DMS153 (cell line): ENCODE results near the gene RELA.
"Not testable (repeated sequence)": the region's sequence is repeated elsewhere in the genome, so short reads cannot be mapped to it uniquely, and the experiment has no call there.

Experiments used
- DNase-seq: peaks from one replicate; lab custom pipeline; 2025; lab: John Stamatoyannopoulos, UW

Gene RELA

DNA sequence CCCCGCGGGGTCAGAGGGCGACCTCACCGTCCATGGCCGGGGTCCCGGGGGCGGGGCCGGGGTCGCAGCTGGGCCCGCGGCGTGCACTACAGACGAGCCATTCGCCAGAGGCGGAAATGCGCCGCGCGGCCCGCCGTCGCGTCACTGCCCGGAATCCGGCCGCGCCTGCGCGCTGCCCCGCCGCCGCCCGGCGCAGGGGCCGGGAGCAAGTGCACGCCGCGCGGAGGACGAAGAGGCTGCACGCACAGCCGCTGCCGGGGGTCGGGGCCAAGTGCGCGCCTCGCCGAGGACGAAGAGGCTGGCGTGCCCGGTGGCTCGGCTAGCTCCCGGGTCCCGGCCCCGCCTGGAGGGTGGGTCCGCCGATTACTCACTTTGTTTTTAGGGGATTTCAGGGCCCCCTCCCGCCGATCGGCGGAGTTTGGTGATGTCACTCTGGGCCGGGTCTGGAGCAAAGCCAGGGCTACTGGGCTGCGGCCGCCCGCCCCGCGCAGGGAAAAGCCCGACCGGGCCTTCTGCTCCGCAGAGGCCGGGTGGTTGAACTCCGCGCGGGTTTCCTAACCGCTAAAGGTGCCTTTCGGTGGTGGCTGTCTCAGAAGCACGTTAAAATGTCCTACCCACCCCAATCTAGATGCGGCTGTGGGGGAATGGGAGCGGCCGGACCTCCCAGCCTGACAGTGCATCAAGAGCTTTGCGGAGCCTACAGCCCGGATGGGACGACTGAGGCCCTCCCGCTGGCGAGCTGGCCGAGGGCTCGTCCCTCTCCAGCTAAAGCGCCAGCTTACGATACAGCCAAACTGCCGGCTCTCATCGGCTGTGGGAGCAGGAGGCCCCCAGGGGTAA, at the start of gene RELA:
TSS of gene RELA (minus strand) at position 118 of the 840 bp plus-strand sequence. CDS start at position 34, 84 bp downstream.
- peak; percentile 62 for DNase-seq

- peak; percentile 96 for DNase-seq
These were observed 49.3 kb upstream of the RELA start, which contains the start of gene KAT5 for GRCh38 chr11:65711785-65712632. TSS of gene KAT5 (plus strand) at chr11:65712252. CDS start at chr11:65712268, 16 bp downstream.

GRCh38 chr11:65710421-65710820, 47.7 kb upstream of the RELA start:
- no peak for DNase-seq

GRCh38 chr11:65709661-65710060, 46.9 kb upstream of the RELA start:
- DNase-seq, result no peak

- DNase-seq, result no peak
These were observed 45.7 kb upstream of the RELA start for GRCh38 chr11:65708451-65708850.

DNA sequence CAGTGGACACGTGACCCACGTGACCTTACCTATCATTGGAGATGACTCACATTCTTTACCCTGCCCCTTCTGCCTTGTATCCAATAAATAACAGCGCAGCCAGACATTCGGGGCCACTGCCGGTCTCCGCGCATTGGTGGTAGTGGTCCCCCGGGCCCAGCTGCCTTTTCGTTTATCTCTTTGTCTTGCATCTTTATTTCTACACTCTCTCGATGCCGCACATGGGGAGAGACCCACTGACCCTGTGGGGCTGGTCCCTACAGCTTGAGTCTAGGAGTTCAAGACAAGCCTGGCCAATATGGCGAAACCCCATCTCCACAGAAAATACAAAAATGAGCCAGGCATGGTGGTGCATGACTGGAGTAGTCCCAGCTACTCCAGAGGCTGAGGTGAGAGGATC, 44.3 kb upstream of the RELA start:
- not testable (repeated sequence) for DNase-seq

DNA sequence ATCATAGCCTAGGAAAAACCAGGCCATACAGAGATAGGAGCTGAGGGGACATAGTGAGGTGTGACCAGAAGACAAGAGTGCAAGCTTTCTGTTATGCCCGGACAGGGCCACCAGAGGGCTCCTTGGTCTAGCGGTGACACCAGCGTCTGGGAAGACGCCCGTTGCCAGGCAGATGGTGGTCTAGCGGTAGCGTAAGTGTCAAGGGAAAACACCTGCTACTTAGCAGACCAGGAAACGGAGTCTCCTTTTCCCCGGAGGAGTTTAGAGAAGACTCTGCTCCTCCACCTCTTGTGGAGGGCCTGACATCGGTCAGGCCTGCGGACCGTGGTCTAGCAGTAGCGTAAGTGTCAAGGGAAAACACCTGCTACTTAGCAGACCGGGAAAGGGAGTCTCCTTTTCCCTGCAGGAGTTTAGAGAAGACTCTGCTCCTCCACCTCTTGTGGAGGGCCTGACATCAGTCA, 43.6 kb upstream of the RELA start:
- DNase-seq, result not testable (repeated sequence)

DNA sequence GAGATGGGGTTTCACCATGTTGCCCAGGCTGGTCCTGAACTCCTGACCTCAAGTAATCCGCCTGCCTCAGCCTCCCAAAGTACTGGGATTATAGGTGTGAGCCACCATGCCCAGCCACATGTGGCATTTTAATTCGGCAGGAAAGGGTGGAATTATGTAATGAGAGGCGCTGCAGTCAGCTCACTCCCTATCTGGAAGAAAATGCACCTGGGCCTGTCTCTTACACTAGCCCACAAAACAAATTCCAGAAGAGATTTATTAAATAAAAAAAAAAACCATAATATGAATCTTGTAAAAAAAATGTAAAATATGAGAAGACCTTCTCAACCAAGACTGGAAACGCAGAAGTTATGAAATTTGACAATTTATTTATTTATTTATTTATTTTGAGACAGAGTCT, 41.1 kb upstream of the RELA start:
- no peak for DNase-seq

- no peak for DNase-seq
These were observed 39.0 kb upstream of the RELA start for GRCh38 chr11:65701686-65702085.

DNA sequence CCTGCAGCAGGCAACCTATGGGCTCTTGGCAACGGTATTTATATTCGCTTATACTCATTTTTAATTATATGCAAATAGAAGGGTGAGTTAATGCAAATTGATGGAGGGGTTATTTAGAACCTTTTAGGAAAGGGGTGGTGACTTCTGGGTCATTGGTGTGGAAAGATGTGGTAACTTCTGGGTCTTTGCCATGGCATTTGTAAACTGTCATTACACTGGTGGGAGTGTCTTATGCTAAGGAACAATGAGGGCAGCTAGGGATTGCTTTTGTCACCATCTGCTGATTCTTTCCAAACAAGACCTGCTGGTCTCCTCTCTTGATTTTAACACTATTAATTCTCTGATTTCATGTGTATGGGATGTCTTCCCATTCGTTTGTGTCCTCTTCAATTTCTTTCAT, 37.7 kb upstream of the RELA start:
- DNase-seq, result no peak

GRCh38 chr11:65699306-65699705, 36.6 kb upstream of the RELA start:
- no peak for DNase-seq

DNA sequence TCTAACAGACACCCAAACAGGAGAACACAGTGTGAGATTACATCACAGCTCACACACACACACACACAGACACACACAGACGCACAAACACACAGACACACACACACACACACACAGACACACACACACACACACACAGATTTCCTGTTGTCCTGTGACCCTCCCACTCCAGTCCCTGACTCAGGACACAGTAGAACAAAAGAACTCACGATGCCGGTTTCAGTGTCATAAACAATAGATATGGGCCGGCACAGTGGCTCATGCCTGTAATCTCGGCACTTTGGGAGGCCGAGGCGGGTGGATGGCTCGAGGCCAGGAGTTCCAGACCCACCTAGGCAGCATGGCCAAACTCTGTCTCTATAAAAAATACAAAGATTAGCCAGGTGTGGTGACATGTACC, 35.5 kb upstream of the RELA start:
- no peak for DNase-seq

DNA sequence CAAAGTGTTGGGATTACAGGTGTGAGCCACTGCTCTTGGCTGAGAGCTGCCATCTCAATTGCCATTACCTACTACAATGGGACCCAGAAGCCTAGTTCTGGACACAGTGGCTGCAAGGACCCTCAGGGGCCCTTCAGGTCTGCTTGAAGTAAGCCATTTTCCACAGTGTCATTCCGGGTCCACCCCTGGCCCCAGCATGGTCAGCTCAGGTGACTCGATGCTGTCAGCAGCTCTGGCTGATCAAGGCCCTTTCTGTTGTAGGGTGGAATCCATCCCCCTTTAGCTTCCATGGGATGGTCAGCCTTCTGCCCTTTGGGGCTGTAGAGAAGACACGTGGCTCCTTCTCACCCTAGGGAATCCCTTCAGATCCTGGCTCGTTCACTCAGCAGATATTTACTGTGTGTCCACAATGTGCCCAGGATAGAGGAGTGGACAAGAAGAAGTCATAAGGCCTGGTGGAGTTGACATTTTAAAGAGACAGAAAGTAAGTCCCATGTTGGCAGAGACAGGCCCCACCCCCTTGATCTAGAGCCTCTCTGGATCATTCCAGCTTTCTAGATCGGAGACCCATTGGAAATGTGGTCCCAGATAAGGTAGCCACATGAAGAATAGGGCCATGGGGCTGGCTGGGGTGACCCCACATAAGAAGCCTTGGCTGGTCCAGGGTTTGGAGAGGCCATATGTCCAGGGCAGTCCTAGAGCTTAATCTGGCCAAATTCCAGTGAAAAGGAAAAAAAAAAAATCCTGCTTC, 34.3 kb upstream of the RELA start:
- no peak for DNase-seq

DNA sequence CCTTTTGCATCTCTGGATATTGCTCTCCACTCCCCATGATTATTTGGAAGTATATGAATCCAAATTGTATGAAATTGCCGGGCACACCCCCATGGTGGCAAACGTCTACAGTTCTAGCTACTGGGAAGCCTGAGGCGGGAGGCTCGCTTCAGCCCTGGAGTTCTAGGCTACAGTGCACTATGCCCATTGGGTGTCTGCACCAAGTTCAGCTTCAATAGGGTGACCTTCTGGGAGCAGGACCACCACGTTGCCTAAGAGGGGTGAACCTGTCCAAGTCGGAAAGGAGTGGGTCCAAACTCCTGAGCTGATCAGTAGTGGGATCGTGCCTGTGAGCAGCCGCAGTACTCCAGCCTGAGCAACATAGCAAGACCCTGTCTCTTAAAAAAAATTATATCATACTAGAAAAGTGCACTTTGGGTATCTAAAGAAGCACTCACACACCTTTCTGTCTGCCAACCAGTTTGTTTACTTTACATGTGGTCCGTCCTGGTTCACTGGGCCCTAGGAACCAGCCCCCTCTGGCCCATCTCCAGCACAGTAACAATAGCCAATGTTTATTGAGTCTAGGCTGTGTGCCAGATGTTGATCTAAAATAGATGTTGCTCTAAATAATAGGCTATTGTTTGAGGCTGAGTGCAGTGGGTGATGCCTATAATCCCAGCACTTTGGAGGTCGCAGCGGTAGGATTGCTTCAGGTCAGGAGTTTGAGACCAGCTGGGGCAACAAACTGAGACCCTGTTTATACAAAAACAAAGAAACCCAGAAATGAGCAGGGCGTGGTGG, 32.9 kb upstream of the RELA start:
- DNase-seq, result peak; percentile 92

DNA sequence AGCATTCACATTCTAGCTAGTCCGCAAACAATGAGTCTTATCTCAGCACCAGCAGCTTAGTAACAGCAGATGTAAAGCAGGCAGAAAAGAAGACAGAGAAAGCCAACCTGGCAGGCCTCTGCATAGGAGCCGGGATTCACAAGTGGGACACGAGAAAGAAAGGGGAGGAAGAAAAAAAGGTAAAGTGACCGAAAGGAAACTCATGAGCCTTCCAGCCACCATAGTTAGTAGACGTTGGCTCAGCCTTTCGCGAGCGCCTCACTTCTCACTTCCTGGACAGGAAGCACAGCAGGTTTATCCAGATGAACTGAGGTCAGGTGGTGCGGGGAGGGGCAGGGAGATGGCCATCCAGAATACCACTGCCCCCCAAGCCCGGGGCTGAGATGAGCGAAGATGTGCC, 29.7 kb upstream of the RELA start:
- DNase-seq, result no peak

DNA sequence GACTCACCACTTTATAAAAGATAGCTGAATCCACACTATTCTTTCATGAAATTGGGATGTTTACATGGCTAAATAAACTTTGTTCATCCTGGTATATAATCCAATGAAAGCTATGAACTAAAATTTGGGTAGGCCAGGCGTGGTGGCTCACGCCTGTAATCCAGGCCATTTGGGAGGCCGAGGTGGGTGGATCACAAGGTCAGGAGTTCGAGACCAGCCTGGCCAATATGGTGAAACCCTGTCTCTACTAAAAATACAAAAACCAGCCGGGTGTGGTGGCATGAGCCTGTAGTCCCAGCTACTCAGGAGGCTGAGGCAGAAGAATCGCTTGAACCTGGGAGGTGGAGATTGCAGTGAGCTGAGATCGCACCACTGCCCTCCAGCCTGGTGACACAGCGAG, 29.1 kb upstream of the RELA start:
- DNase-seq, result not testable (repeated sequence)

- no peak for DNase-seq
These were observed 23.3 kb upstream of the RELA start for GRCh38 chr11:65685981-65686380.

GRCh38 chr11:65683480-65683879, 20.8 kb upstream of the RELA start:
- DNase-seq, result not testable (repeated sequence)

DNA sequence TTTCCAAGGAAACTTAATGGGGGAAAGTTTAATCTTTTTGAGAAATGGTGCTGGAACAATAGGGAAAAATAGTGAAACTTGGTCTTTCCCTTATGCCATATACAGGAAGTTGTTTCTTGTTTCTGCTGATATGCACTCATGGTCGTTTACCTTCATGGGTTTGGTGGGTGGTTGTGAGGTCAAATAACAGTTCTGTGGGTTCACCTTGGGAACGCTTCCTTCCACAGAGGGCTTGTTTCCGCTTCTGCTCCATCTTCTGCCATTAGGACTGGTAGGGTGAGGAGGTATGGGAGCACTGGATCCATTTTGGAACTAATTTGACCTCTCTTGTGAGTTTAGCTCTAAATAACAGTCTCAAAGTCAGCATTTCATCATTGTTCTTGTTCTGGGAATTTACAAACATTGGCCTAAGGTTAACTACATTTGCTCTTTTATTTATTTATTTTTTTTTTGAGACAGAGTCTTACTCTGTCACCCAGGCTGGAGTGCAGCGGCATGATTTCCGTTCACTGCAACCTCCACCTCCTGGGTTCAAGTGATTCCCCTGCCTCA, 17.6 kb upstream of the RELA start:
- DNase-seq, result no peak

DNA sequence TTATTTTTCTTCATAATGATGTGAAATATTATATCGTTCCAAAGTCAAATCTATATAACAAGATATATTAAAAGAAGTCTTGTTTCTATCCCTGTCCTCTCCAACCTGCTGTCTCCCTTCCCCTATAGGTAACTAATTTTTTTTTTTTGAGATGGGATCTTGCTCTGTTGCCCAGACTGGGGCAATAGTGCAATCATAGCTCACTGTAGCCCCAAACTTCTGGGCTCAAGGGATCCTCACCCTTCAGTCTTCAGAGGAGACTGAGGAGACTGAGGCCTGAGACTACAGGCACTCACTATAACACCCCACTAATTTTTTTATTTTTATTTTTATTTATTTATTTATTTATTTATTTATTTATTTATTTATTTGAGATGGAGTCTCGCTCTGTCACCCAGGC, 10.3 kb upstream of the RELA start:
- DNase-seq, result no peak
